DOHH2 (cell line): Measurements from ENCODE around the gene FAM118B.

Source experiments
- H3F3A ChIP-seq: fragments of 200-600 bp; sonication (generic), shearing (Covaris generic); 2 replicates; pipeline ENCODE4 v1.6.0; 2016; ENCODE audit warnings: antibody characterized with exemption, mild to moderate bottlenecking; ENCODE audit not compliant: control insufficient read depth, insufficient read depth
- H3K27ac ChIP-seq: fragments of 200-600 bp; sonication (generic); 2 replicates; pipeline ENCODE4 v1.5.1; 2014; ENCODE audit warnings: low read depth, mild to moderate bottlenecking, low read length, moderate library complexity
- H3K27me3 ChIP-seq: fragments of 200-600 bp; sonication (generic); 2 replicates; pipeline ENCODE4 v1.6.1; 2014; ENCODE audit warnings: mild to moderate bottlenecking, low read length, mixed read lengths; ENCODE audit not compliant: control insufficient read depth
- H3K36me3 ChIP-seq: fragments of 200-600 bp; sonication (generic); 2 replicates; pipeline ENCODE4 v1.6.1; 2014; ENCODE audit warnings: mild to moderate bottlenecking, low read length, moderate library complexity, mixed read lengths; ENCODE audit not compliant: control insufficient read depth
- H3K4me1 ChIP-seq: fragments of 200-600 bp; sonication (generic); 2 replicates; pipeline ENCODE4 v1.6.1; 2014; ENCODE audit warnings: mild to moderate bottlenecking, low read length, mixed read lengths; ENCODE audit not compliant: control insufficient read depth
- H3K4me2 ChIP-seq: fragments of 200-600 bp; sonication (generic); 2 replicates; pipeline ENCODE4 v1.6.0; 2014; ENCODE audit warnings: mild to moderate bottlenecking, low read length, moderate library complexity
- H3K4me3 ChIP-seq: fragments of 200-600 bp; sonication (generic); 2 replicates; pipeline ENCODE4 v1.5.1; 2014; ENCODE audit warnings: mild to moderate bottlenecking, low read length, mixed read lengths
- H3K79me2 ChIP-seq: fragments of 200-600 bp; sonication (generic); 2 replicates; pipeline ENCODE4 v1.6.1; 2014; ENCODE audit warnings: mild to moderate bottlenecking, low read length, mixed read lengths; ENCODE audit not compliant: control insufficient read depth
- H3K9me2 ChIP-seq: fragments of 200-600 bp; sonication (generic); replicated peaks from 2 replicates; pipeline ENCODE4 v1.6.1; 2014; ENCODE audit warnings: mild to moderate bottlenecking, low read length, mixed read lengths; ENCODE audit not compliant: control insufficient read depth
- H3K9me3 ChIP-seq: fragments of 200-600 bp; sonication (generic); 2 replicates; pipeline ENCODE4 v1.6.1; 2014; ENCODE audit warnings: antibody characterized with exemption, low read length, mixed read lengths; ENCODE audit not compliant: control insufficient read depth, insufficient read depth
- H4K20me1 ChIP-seq: fragments of 200-600 bp; sonication (generic); 2 replicates; pipeline ENCODE4 v1.6.0; 2014; ENCODE audit warnings: low read depth, mild to moderate bottlenecking, antibody characterized with exemption, low read length, moderate library complexity; ENCODE audit not compliant: control insufficient read depth, insufficient read depth
- CTCF ChIP-seq: fragments of 200-600 bp; sonication (generic); IDR thresholded peaks from one replicate; pipeline ENCODE4 v1.5.1; 2014; ENCODE audit warnings: antibody characterized with exemption, mild to moderate bottlenecking, low read depth, low read length; ENCODE audit not compliant: poor library complexity, severe bottlenecking
- EZH2phosphoT487 ChIP-seq: fragments of 200-600 bp; sonication (generic); IDR thresholded peaks from 2 replicates; pipeline ENCODE4 v1.6.1; 2017; ENCODE audit warnings: borderline replicate concordance, mild to moderate bottlenecking, antibody characterized with exemption, low read length, moderate library complexity, mixed read lengths

FAM118B gene

GRCh38 chr11:126198648-126199047, 12.9 kb upstream of the FAM118B start:
- TF ChIP-seq EZH2phosphoT487 (no peak), CTCF (no peak)
- no peak overlapping the region for H3K27ac ChIP-seq
- H4K20me1 ChIP-seq = peaks cover 5% of the 10 kb centered on the region; the same call in 1 of the 2 replicates
- H3K27me3 ChIP-seq = no peaks in the 10 kb centered on the region
- H3K9me2 ChIP-seq = no peaks in the 10 kb centered on the region
- H3K79me2 ChIP-seq = no peaks in the 10 kb centered on the region
- no peak overlapping the region for H3K4me3 ChIP-seq
- peaks cover 81% of the 10 kb centered on the region for H3K36me3 ChIP-seq
- no peaks in the 10 kb centered on the region for H3K9me3 ChIP-seq
- no peaks in the 10 kb centered on the region for H3K4me1 ChIP-seq
- H3F3A ChIP-seq = no peaks in the 10 kb centered on the region
- H3K4me2 ChIP-seq = no peak overlapping the region

- Histone ChIP-seq H3K4me3 (no peak overlapping the region), H3K9me2 (no peaks in the 10 kb centered on the region), H3K4me1 (no peaks in the 10 kb centered on the region), H3K4me2 (no peak overlapping the region), H3F3A (no peaks in the 10 kb centered on the region), H3K79me2 (no peaks in the 10 kb centered on the region), H3K36me3 (peaks cover 87% of the 10 kb centered on the region), H3K27ac (no peak overlapping the region), H3K9me3 (no peaks in the 10 kb centered on the region), H4K20me1 (no peaks in the 10 kb centered on the region), H3K27me3 (no peaks in the 10 kb centered on the region)
- no peak for TF ChIP-seq EZH2phosphoT487
- no peak for TF ChIP-seq CTCF
These were observed 8.8 kb upstream of the FAM118B start for GRCh38 chr11:126202646-126203359.

GRCh38 chr11:126205359-126205758, 6.2 kb upstream of the FAM118B start:
- no peak overlapping the region for H3K4me3 ChIP-seq
- H3K9me2 ChIP-seq = no peaks in the 10 kb centered on the region
- H3K79me2 ChIP-seq = peaks cover 11% of the 10 kb centered on the region
- H3K4me2 ChIP-seq = no peak overlapping the region
- H3F3A ChIP-seq = no peaks in the 10 kb centered on the region
- no peak overlapping the region for H3K27ac ChIP-seq
- no peaks in the 10 kb centered on the region for H3K27me3 ChIP-seq
- no peaks in the 10 kb centered on the region for H4K20me1 ChIP-seq
- no peak for TF ChIP-seq CTCF
- TF ChIP-seq EZH2phosphoT487 = no peak
- peaks cover 87% of the 10 kb centered on the region for H3K36me3 ChIP-seq
- no peaks in the 10 kb centered on the region for H3K9me3 ChIP-seq
- peaks cover 2% of the 10 kb centered on the region for H3K4me1 ChIP-seq
